H9 (cell line): Measurements from ENCODE around the gene AXL. TPM values are rescaled to one million over a fixed set of nuclear protein-coding genes. Genes with fewer than 3 reads are reported as not detected.

Experiments
- DNase-seq: peaks from one replicate; pipeline ENCODE4 v3.0.0-alpha.2; 2017
- H2AFZ ChIP-seq: one replicate; pipeline ENCODE4 v1.6.1; 2013; ENCODE audit warnings: mild to moderate bottlenecking, low read length, control low read depth, moderate library complexity
- H2AK5ac ChIP-seq: 2 replicates; pipeline ENCODE4 v1.6.1; 2013; ENCODE audit warnings: low read length, control low read depth, mixed read lengths; ENCODE audit not compliant: insufficient read length
- H2BK120ac ChIP-seq: one replicate; pipeline ENCODE4 v1.6.1; 2013; ENCODE audit warnings: low read depth, mild to moderate bottlenecking, low read length, control low read depth, inconsistent platforms; ENCODE audit not compliant: poor library complexity, severe bottlenecking
- H2BK12ac ChIP-seq: 2 replicates; pipeline ENCODE4 v1.6.1; 2013; ENCODE audit warnings: low read length, control low read depth, mixed read lengths, low read depth; ENCODE audit not compliant: insufficient read length
- H2BK15ac ChIP-seq: 2 replicates; pipeline ENCODE4 v1.6.1; 2013; ENCODE audit warnings: low read depth, low read length, control low read depth
- H2BK20ac ChIP-seq: one replicate; pipeline ENCODE4 v1.6.1; 2013; ENCODE audit warnings: low read depth, mild to moderate bottlenecking, low read length, control low read depth, inconsistent platforms; ENCODE audit not compliant: poor library complexity, severe bottlenecking
- H2BK5ac ChIP-seq: 2 replicates; pipeline ENCODE4 v1.6.1; 2013; ENCODE audit warnings: low read length, control low read depth, mixed read lengths; ENCODE audit not compliant: insufficient read length
- H3K14ac ChIP-seq: 2 replicates; pipeline ENCODE4 v1.6.1; 2013; ENCODE audit warnings: low read length, control low read depth; ENCODE audit not compliant: insufficient read depth
- H3K18ac ChIP-seq: 2 replicates; pipeline ENCODE4 v1.6.1; 2013; ENCODE audit warnings: low read depth, mild to moderate bottlenecking, mixed read lengths, low read length, control low read depth; ENCODE audit not compliant: insufficient read length
- H3K23ac ChIP-seq: 2 replicates; pipeline ENCODE4 v1.6.1; 2013; ENCODE audit warnings: low read length, control low read depth, mixed read lengths, low read depth; ENCODE audit not compliant: insufficient read length
- H3K23me2 ChIP-seq: 2 replicates; pipeline ENCODE4 v1.6.1; 2013; ENCODE audit warnings: low read depth, mild to moderate bottlenecking, mixed read lengths, low read length, control low read depth; ENCODE audit not compliant: insufficient read length, poor library complexity, severe bottlenecking
- H3K27ac ChIP-seq: 2 replicates; pipeline ENCODE4 v1.5.1; 2013; ENCODE audit warnings: low read length, control low read depth, mixed read lengths, low read depth; ENCODE audit not compliant: insufficient read length
- H3K27me3 ChIP-seq: 2 replicates; pipeline ENCODE4 v1.6.1; 2013; ENCODE audit warnings: low read length, control low read depth, inconsistent platforms; ENCODE audit not compliant: insufficient read depth
- H3K4ac ChIP-seq: 2 replicates; pipeline ENCODE4 v1.6.1; 2013; ENCODE audit warnings: low read depth, mild to moderate bottlenecking, control low read depth, inconsistent platforms, low read length, moderate library complexity
- H3K4me1 ChIP-seq: 2 replicates; pipeline ENCODE4 v1.6.1; 2013; ENCODE audit warnings: low read length, control low read depth, inconsistent platforms; ENCODE audit not compliant: insufficient read depth
- H3K4me2 ChIP-seq: 2 replicates; pipeline ENCODE4 v1.6.1; 2013; ENCODE audit warnings: low read length, control low read depth, mixed read lengths; ENCODE audit not compliant: insufficient read length, insufficient read depth
- H3K56ac ChIP-seq: 2 replicates; pipeline ENCODE4 v1.6.1; 2013; ENCODE audit warnings: low read depth, mild to moderate bottlenecking, mixed read lengths, low read length, control low read depth; ENCODE audit not compliant: insufficient read length
- H3K79me1 ChIP-seq: 2 replicates; pipeline ENCODE4 v1.6.1; 2013; ENCODE audit warnings: low read depth, mild to moderate bottlenecking, moderate library complexity, low read length, control low read depth, inconsistent platforms; ENCODE audit not compliant: insufficient read depth, poor library complexity, severe bottlenecking
- H3K79me2 ChIP-seq: 2 replicates; pipeline ENCODE4 v1.6.1; 2013; ENCODE audit warnings: low read length, control low read depth, inconsistent platforms; ENCODE audit not compliant: insufficient read depth
- H3K9ac ChIP-seq: 2 replicates; pipeline ENCODE4 v1.6.1; 2013; ENCODE audit warnings: low read length, control low read depth, mixed read lengths; ENCODE audit not compliant: insufficient read length; ENCODE audit errors: extremely low read depth
- H3K9me3 ChIP-seq: one replicate; pipeline ENCODE4 v1.6.1; 2013; ENCODE audit warnings: low read depth, low read length, inconsistent platforms; ENCODE audit not compliant: control insufficient read depth
- H3T11ph ChIP-seq: one replicate; pipeline ENCODE4 v1.6.1; 2013; ENCODE audit warnings: mild to moderate bottlenecking, low read length, control low read depth, inconsistent platforms
- H4K20me1 ChIP-seq: one replicate; pipeline ENCODE4 v1.6.1; 2013; ENCODE audit not compliant: control insufficient read depth, insufficient read length, insufficient read depth
- H4K5ac ChIP-seq: 2 replicates; pipeline ENCODE4 v1.6.1; 2013; ENCODE audit warnings: low read depth, mild to moderate bottlenecking, mixed read lengths, low read length, control low read depth; ENCODE audit not compliant: insufficient read length
- H4K8ac ChIP-seq: replicated peaks from 2 replicates; pipeline ENCODE4 v1.6.1; 2013; ENCODE audit warnings: low read length, control low read depth, mixed read lengths, low read depth; ENCODE audit not compliant: insufficient read length
- H4K91ac ChIP-seq: 2 replicates; pipeline ENCODE4 v1.6.1; 2013; ENCODE audit warnings: low read depth, mild to moderate bottlenecking, moderate library complexity, mixed read lengths, low read length, control low read depth; ENCODE audit not compliant: insufficient read length
- H3K27ac Mint-ChIP-seq, 3 experiments: 2 replicates in 2 of 3; 3 replicates in 1 of 3; pipeline ENCODE4 v1.8.0; 2020 to 2021; ENCODE audit warnings: mixed read lengths in 3 of 3, mild to moderate bottlenecking in 1 of 3, moderate library complexity in 1 of 3
- H3K27me3 Mint-ChIP-seq: 2 replicates; pipeline ENCODE4 v1.8.0; 2021; ENCODE audit warnings: low read depth, mild to moderate bottlenecking, moderate library complexity, mixed read lengths
- H3K36me3 Mint-ChIP-seq, 3 experiments: 2 replicates in 2 of 3; 3 replicates in 1 of 3; pipeline ENCODE4 v1.8.0; 2020 to 2021; ENCODE audit warnings: low read depth in 3 of 3, mixed read lengths in 3 of 3; ENCODE audit not compliant: insufficient read depth in 1 of 3
- H3K4me1 Mint-ChIP-seq, 2 experiments: 2 replicates each; pipeline ENCODE4 v1.8.0; 2020; ENCODE audit warnings: mixed read lengths in 2 of 2
- H3K4me3 Mint-ChIP-seq, 2 experiments: 2 replicates in 1 of 2; 3 replicates in 1 of 2; pipeline ENCODE4 v1.8.0; 2020 to 2021; ENCODE audit warnings: mild to moderate bottlenecking in 2 of 2, mixed read lengths in 2 of 2, moderate library complexity in 1 of 2
- H3K9me3 Mint-ChIP-seq, 2 experiments: 2 replicates in 1 of 2; 3 replicates in 1 of 2; pipeline ENCODE4 v1.8.0; 2020; ENCODE audit warnings: mild to moderate bottlenecking in 2 of 2, mixed read lengths in 2 of 2, moderate library complexity in 1 of 2
- CTCF ChIP-seq: fragments of 200-600 bp; sonication (generic); conservative IDR thresholded peaks from 3 replicates; pipeline ENCODE4 v1.8.0; 2021; ENCODE audit warnings: antibody characterized with exemption, mild to moderate bottlenecking
- WGBS: extraction: QIAGEN DNeasy Blood & Tissue Kit; methylation state at CpG from one replicate; pipeline ENCODE4 v1.1.7; 2013; ENCODE audit warnings: missing lambda C conversion rate, low lambda C conversion rate, mixed read lengths; ENCODE audit not compliant: insufficient read length; ENCODE audit errors: extremely low coverage; 5-methylcytosine and 5-hydroxymethylcytosine counted together
- total RNA-seq: library from RNA; stranded (reverse); gene quantifications from 2 replicates; pipeline ENCODE4 v1.2.1, GENCODE V29; 2021

The AXL gene
- total RNA-seq, 1 experiment from 2014 or later: 29.4 TPM

- Histone ChIP-seq H4K8ac (no peak overlapping the region), H4K20me1 (no peaks in the 10 kb centered on the region), H2BK20ac (no peak overlapping the region), H4K91ac (no peak overlapping the region), H3K23ac (no peak overlapping the region), H2BK15ac (no peak overlapping the region), H3K27ac (no peak overlapping the region), H3K79me2 (no peaks in the 10 kb centered on the region), H3K79me1 (no peaks in the 10 kb centered on the region), H3K4me2 (no peak overlapping the region), H2AFZ (no peak overlapping the region), H3K27me3 (no peaks in the 10 kb centered on the region; the same call in 1 of the 2 replicates), H3K4ac (no peak overlapping the region), H3K23me2 (no peaks in the 10 kb centered on the region), H4K5ac (no peak overlapping the region), H3K4me1 (no peaks in the 10 kb centered on the region), H3K9me3 (no peaks in the 10 kb centered on the region), H2BK120ac (no peak overlapping the region), H3K56ac (no peak overlapping the region), H2AK5ac (no peak overlapping the region), H2BK5ac (no peak overlapping the region), H2BK12ac (no peak overlapping the region), H3K9ac (no peak overlapping the region), H3T11ph (no peak overlapping the region), H3K18ac (no peak overlapping the region), H3K14ac (no peak overlapping the region)
- no peaks in the 10 kb centered on the region for H3K9me3 Mint-ChIP-seq
- no peak for DNase-seq
- H3K4me3 Mint-ChIP-seq: no peak overlapping the region
- no peak for TF ChIP-seq CTCF
- H3K27me3 Mint-ChIP-seq: no peaks in the 10 kb centered on the region
- no CpG with 5 or more reads among the region's 4 CpGs for WGBS
- H3K36me3 Mint-ChIP-seq: peaks cover 69 to 100% (median 97%) of the 10 kb centered on the region in 3 experiments
- H3K27ac Mint-ChIP-seq: peak overlapping the region; percentile 11 to 54 (median 49); a peak in 3 of 7 replicates
- no peaks in the 10 kb centered on the region for H3K4me1 Mint-ChIP-seq
Measured at GRCh38 chr19:41299755-41300089, 80.7 kb downstream of the AXL start.
